Measurements from ENCODE around the gene ANGEL1.

DNA sequence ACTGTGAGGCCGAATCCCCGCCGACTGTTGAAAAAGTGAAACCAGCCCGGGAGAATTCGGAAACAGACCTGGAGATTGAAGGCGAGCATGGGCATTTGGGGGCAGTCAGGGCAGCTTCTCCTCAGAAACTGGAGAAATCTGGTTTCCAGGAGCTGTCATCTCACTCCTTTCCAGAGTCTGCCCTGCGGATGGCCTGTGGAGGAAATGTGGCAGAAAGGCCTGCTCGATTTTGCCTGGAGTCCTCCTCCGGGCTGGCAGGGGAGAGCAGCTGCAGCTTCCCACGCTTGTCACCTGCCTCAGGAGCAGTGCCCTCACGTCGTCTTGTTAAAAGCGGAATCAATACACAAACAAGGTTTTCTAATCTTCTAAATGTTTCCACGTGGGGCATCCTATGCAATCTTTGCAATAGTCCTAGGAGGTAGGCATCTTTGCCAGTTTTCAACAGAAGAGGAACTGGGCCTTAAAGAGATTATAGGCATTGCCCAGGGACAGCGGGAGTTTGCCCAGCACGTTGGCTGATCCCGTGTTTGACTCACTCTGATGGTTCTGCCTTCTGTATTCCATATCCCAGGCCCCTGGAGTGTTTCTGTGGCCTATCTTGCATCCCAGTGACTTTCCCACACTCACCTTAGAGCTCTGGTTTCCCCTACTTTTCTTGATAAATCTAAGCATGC, 15.8 kb upstream of the ANGEL1 start:
- TF ChIP-seq POLR2A (IDR thresholded peaks at IDR 0.05; ENCODE audit: low read depth, low read length) = no peak
- no peak for TF ChIP-seq POLR2AphosphoS5 (IDR thresholded peaks at IDR 0.05; ENCODE audit: low read depth, low read length)
